Stimulated activated CD8-positive, alpha-beta memory T cell treated with anti-CD3 and anti-CD28 coated beads, Interleukin-7, amount 100 ng/mL, for 48 hours (primary cell): ENCODE results near the gene C16orf46.
"Not testable (repeated sequence)": the region's sequence is repeated elsewhere in the genome, so short reads cannot be mapped to it uniquely, and the experiment has no call there.

Experiments used
- DNase-seq, 2 donors: peaks; one replicate each; pipeline ENCODE4 v3.0.0-alpha.2; 2020; ENCODE audit warnings: low read depth in 1 of 2; ENCODE audit errors: extremely low read depth in 1 of 2

C16orf46 gene, protein sequence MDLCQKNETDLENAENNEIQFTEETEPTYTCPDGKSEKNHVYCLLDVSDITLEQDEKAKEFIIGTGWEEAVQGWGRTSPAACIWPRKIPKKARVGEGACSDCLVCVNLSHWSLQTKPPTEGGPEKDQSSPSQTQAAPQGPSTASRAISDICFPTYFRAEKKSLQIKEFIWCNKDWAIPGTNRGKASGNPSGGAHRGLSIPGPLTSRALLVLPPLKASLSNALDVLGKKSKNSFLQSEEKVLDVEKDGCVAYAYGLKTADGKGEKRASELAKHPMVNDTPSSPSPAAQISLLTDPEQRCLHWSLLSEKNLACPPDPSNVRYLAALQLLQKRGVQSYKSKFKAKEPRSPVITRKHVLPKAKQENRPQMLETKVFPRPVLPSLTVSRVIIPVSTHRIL

DNA sequence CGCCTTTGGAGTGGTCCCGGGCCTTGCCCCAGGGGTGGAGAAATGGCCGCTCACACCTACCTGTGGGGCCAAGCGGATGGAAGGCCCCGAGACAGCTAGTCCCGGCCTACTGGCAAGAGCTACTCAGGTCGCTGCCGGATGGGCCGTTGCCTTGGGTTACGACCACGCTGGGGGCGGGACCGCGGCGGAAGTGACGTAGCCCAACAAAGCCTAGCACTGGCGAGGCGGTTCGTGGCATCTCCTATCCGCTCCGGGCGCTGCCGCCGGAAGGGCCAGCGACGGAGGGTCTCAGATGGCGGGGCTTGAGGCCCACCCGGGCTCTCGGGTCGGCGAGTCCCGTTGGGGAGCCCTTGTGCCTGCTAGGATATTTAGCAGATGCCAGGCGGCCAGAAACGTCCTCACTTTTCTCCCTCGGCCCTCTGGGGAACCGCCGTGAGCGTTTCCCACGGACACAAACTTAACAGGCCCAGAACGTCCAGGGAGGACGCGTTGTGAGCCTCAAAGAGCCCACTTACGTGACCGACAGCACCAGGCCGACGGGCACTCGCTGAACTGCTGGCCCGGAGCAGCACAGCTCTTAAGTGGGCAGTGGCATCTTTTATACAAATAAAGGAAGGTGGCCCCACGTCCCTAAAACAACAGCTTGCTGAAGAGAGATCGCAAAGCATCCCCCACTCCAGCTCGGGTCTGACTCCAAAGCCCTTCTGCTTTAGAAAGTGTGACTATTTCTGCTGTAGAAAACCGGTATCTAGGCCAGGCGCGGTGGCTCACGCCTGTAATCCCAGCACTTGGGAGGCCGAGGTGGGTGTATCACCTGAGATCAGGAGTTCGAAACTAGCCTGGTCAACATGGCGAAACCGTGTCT lies at the start of gene C16orf46:
Gene C16orf46 (minus strand): TSS at position 163 of the 865 bp plus-strand sequence. CDS start 13,283 bp downstream, outside the sequence.
- DNase-seq, result peak; percentile 95 to 96

DNA sequence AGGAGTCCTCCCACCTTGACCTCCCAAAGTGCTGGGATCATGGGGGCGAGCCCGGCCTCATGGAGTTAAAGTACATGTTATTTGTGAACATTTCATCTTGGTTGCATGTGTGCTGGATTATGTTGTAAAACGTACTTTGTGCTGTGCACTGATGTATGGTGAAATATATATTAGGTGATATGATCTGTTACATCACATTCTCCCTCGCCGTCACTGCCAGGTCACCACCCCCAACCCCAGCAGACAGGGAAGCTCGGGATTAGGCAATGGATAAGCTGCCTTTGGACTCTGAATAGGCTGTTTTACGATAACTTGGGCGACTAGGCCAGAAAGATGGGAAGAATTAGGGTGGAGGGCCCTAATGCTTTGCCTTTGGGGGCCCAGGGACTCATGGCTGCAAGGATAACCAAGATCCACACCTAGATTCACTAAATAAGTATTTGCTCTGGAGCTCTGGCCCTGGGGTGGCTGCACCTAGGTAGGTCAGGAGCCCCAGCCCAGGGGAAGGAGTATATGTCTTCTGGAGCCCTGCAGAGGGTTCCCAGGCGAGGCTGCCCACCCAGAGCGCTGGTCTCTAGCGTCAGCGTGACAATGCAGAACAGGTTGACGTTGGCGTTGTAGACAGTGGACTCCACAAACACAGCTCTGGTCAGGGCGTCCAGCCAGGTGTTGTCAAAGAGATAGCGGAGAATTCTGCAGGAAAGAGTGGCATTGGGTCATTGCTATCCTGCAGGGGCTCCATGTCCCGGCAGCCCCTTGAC lies 46.2 kb upstream of the C16orf46 start:
- DNase-seq, result no peak

DNA sequence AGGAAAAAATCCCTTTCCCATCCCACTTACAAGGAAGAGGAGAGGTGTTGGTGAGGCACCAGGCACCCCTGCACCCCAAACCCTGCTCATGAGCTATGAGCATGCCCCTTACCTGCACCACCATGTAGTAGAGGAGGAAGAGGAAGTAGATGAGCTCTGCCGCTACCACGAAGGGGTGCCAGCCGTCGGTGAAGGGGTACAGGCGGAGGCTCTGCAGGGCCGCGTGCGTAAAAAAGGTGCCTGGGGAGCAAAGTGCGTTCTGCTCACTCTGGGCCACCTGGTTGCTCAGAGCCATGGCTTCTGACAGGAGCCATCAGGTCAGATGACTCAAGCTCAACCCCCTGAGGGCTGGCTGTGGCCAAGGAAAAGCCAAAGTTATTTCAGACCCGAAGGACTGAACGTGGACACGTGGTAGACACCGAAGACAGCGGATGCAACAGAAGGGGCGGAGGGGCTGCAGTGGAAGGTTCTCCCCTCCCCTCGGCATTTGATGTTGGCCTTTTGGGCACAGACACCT lies 44.5 kb upstream of the C16orf46 start:
- DNase-seq, result no peak

DNA sequence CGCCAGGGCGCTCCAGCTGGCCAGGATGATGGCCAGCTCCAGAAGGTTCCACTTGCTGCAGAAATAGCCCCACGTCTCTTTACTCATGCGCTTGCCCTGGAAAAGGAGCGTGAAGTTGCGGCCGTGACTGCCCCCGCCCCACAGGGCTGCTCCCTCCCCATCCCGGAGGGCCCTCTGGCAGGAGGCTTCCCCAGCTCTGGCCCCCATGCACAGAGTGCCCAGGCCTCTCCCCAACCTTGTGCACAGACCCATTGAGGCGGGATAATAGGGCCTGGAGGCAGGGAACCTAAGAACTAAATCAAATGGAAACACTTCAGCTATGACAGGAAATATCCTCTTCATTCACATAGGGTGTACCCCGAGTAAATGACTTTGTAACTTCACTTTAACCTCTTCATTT lies 40.4 kb upstream of the C16orf46 start:
- no peak for DNase-seq

DNA sequence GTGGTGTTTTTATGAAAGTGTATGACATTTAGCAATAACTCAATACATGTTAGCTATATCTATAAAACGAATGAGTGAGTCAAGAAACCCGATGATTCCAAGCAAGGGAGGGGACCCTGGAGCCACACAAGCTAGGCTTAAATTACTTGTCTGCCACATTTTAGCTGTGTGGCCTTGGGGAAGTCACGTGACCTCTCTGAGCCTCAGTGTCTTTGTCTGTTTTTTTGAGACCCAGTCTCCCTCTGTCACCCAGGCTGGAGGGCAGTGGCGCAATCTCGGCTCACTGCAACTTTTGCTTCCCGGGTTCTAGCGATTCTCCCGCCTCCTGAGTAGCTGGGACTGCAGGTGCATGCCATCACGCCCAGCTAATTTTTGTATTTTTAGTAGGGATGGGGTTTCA lies 39.2 kb upstream of the C16orf46 start:
- no peak for DNase-seq

DNA sequence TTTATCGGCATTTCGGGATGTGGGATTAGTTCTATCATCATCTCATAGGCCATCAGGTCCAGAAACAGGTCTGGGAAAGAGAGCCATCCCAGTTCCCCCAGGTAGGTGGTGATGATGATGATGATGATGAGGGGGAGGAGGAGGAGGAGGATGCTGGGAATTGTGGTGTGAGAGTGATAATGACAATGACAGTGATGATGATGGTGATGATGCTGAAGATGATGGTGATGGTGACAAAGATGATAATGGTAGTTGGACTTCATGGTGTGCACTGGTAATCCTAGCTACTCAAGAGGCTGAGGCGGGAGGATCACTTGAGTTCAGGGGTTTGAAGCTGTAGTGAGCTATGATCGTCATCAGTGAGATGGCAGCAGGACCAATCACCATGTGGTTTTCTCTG lies 35.4 kb upstream of the C16orf46 start:
- DNase-seq, result no peak

DNA sequence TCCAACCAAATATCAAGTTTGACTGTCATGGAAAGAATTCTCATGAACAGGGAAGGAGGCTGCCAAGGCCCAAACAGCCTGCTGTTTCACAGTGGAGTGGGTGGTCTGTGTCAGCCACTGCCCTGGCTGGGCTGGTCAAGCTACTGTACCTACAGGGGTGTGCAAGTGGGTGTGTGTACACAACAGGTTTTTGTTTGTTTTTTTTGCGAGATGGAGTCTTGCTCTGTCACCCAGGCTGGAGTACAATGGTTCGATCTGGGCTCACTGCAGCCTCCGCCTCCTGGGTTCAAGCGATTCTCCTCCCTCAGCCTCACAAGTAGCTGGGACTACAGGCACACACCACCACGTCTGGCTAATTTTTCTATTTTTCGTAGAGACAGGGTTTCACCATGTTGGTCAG lies 32.2 kb upstream of the C16orf46 start:
- DNase-seq, result not testable (repeated sequence)

DNA sequence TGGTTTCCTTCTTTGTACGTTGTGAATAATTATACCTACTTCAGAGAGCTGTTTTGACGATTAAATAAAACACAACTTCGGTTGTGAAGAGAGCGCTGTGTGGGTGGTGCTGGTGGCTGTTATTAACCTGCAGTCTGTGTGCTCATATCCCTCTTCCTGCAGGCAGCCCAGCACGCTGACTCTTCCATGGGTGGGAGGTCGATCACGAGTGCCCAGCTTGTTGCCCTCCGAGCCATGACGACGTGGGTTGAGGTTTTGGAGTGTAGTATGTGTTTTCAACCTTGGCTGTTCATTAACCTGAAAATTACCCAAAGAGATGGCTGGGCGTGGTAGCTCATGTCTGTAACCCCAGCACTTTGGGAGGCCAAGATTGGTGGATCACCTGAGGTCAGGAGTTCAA lies 30.5 kb upstream of the C16orf46 start:
- DNase-seq, result no peak

DNA sequence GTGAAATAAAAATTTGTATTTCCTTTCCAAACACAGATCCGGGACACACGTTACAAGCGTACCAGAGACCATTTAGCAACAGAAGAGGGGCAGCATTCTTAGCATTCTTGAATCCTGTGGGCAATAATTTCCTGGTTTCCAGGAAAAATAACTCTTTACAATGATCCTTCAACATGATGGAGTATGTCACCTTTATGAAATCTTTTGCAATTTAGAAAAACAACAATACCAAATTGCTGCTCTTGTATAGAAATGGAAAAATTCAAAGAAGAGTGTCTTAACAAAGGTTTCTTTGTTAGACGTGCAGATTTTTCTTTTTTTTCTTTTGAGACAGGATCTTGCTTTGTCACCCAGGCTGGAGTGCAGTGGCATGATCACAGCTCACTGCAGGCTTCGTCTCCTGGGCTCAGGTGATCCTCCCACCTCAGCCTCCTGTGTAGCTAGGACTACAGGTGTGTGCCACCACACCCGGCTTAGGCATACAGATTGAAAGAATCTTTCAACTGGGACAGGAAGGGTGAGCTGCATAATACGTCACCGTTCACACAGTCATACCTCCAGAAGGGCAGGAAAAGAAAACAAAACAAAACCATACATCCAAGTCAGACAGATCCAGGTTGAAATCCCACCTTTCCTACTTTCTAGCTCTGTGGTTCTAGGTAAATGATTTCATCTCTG lies 29.9 kb upstream of the C16orf46 start:
- no peak for DNase-seq

DNA sequence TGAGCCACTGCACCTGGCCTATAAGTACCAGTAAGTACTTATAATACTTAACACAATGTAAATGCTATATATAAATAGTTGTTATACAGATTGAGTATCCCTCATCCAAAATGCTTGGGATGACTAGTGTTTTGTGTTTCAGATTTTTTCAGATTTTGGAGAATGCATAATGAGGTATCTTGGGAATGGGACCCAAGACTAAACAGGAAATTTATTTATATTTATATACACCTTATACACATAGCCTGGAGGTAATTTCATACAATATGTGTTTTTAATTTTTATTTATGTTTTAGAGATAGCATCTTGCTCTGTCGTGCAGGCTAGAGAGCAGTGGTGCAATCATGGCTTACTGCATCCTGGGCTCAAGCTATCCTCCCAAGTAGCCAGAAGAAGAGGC lies 28.9 kb upstream of the C16orf46 start:
- no peak for DNase-seq

DNA sequence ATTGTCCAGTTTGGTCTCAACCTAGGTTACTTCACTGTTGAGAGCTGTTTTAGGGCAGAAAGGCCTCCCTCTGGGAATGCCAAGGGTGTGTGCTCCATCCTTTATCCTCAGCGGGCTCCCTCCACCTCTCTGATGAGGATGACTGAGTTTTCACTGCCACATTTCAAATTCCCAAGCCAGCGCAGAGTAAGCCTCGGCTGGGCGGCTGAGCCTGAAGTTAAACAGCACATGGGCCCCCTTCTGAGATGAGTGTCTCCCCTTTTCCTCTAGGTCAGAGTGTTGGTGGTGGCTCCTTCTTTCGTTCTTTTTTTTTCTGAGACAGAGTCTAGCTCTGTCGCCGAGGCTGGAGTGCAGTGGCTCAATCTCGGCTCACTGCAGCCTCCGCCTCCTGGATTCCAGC lies 24.7 kb upstream of the C16orf46 start:
- DNase-seq, result no peak

DNA sequence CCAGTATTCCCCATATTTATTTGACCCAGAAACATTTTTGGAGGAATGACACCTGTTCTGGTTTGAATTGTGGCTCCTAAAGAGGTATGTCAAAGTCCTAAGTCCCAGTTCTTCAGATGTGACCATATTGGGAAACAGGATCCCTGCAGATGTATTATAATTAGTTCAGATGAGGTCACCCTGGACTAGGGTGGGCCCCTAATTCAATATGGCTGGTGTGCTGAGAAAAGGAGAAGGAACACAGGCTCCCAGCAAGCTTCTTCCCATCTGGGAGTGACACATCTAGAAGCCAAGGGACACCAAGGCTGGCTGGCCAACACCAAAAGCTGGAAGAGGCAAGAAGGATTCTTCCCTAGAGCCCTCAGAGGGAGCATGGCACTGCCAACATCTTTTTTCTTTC lies 22.9 kb upstream of the C16orf46 start:
- DNase-seq, result no peak

DNA sequence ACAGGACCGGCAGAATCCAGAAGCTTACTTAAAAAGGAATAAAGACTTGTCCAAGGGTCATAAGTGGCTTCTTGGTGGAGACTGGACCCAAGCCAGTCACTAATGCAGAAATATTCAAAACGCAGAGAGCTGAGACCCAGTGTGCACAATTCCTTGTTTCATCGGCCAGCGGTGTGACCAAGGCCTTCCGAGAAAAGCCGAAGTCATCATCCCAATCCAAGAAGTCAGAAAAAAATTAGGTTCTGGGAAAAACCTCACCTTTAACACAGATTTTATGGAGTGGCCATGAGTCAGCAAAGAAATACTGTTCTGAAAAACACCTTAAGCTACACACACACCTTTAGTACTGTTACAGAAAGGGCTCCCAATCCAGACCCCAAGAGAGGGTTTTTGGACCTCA lies 20.2 kb upstream of the C16orf46 start:
- no peak for DNase-seq

DNA sequence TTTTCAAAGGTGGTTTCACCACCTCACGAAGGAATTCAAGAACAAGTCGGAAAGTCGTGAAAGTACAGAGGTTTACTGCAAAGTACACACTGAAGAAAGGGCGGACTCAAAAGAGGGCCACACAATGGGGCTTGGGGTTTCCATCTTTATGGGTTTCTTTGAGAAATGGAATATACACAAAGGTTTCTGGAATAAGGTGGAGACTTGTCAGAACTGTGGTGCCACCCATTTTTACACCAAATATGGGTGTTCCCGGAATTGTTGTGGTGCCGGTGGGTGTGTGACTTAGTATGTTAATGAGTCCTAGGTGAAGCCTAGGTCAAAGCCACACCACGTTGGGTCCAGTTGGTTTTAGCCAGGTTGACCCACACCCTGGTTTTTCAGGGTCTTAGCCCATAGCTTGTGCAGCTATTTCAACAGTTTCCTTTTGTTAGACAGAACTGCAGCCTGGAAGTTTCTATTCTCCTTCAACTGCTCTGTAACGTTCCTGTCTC lies 19.7 kb upstream of the C16orf46 start:
- DNase-seq, result no peak

DNA sequence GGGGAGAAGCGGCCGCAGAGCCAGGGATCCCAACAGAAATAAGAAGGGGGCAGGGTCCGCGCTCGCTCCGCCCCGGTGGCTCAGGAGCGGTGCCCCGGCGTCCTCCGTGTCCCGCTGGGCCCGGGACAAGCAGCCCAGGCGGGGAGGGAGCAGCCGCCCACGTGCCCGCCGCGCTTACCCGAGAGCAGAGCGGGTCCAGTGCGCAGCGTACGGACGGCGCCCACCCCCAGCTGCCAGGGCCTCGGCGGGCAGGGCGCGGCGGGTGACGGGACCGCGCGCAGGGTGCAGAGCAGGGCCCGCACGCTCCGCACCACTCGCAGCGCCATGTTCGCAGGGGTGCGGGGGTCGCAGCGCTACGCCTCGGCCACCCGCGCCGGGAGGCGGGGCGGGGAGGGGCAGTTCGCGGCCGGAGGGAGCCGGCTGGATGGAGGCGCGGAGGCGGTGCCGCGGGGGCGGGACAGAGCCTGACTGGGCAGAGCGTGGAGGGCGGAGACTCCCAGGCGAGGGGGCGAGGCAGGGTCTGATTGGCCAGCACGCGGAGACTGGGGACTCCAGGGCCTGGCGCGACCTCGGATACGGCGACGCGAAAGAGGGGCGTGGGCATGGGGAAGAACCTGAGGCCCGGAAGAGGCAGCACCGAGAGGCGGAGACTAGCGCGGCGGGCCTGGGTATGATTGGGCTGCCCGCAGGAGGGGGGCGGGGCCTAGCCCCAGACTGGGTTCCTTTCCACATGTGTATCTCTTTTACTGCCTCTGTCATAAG lies 19.1 kb upstream of the C16orf46 start, which contains the start of gene GCSH:
Gene GCSH (minus strand): TSS at position 443 of the 762 bp plus-strand sequence. CDS start 117 bp downstream, at position 326.
- peak; percentile 99 for DNase-seq

DNA sequence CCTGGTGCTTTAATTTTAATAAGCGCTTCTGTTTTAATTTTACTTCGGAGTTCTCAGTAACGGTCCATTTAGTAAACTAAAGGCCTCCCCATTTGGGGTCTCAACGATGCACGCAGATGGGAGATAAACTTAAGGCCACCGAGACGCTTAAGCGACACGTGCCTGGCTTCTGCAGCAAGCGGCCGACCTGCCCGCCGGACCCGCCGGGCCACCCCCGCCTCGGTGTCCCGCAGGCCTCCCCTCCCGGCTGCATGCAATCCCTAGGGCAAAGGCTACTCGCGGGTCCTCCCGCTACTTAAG lies 18.6 kb upstream of the C16orf46 start:
- no peak for DNase-seq

DNA sequence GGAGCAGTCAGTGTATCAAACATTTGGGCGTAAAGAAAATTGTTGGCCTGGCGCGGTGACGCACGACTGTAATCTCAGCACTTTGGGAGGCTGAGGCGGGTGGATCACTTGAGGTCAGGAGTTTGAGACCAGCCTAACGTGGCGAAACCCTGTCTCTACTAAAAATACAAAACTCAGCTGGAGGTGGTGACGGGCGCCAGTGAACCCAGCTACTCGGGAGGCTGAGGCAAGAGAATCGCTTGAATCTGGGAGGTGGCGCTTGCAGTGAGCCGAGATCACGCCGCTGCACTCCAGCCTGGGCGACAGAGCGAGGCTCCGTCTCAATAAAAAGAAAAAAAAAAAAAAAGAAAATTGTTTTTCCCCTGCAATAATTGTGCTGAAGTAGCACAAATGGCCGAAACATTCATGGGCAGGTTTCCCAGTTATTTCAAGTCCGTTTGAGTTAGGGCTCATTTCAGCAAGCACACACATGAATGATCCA lies 17.8 kb upstream of the C16orf46 start:
- no peak for DNase-seq

DNA sequence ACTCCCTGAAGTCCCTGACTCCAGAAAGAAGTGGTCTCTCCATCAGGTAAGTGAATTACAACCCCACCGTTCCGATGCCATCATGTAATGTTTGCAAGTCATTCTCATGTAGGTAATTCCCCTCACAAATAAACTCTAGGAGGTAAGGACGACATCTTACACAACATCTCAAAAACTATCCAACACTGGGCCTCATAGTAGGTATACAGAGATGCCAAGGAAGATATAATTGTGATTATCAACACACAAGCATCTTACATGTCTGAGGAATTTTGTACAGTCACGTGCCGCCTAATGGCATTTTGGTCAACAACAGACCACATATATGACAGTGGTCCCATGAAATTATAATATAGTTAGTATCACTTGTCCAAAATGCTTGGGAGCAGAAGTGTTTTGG lies 11.8 kb upstream of the C16orf46 start:
- no peak for DNase-seq

DNA sequence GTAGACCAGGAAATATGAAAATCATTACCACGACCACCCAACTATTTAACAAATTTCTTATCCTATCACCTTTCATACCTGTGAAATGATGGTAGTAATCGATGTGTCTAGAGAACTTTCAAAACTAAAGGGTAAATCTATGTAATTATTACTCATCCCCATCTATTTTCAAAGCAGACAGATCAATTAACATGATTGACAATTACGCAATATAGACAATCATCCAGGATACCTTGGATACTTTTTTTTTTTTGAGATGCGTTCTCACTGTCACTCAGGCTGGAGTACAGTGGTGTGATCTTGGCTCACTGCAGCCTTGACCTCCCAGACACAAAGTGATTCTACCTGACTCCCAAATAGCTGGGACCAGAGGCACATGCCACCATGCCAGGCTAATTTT lies 4.0 kb upstream of the C16orf46 start:
- DNase-seq, result no peak

DNA sequence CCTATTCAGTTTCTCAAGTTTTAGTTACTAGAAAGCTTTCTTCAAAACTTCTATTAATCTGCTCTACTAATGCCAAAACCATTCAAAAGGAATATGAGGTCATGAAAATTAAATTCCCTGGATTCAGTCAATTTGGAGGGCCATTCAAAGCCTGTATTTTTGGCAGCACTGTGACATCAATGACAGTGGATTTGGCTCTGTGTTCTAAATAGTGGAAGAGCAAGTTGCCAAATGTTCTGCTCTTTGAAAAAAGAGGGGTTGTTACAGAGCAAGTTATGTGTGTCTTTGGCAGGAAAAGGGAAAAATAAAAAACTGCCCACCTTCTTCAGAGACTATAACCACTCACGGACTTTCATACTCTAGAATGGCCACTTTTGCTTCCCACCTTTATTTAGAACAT lies 3.2 kb upstream of the C16orf46 start:
- DNase-seq, result no peak
